Right ventricle myocardium inferior (tissue), 1 donor: Measurements from ENCODE around the gene KCNQ2. TPM values are rescaled to one million over a fixed set of nuclear protein-coding genes. Genes with fewer than 3 reads are reported as not detected.

Experiments used
- ATAC-seq: fragments of 200-7000 bp; cut with Tn5 transposase; one replicate; pipeline ENCODE4 v1.9.1; 2020; ENCODE audit warnings: mild to moderate bottlenecking, moderate library complexity
- DNase-seq: peaks from one replicate; pipeline ENCODE4 v3.0.0; 2021; ENCODE audit errors: missing footprints
- intact Hi-C: fragments of 100-400 bp; cut with DNase I; formaldehyde crosslinking; loops from one replicate; pipeline ENCODE4 v1.11.0; 2022
- total RNA-seq: library from RNA; stranded (reverse); fragmentation: NEBNext Ultra II Directional; extraction: Animal tissue kit (Norgen Biotek cat#: 25700); gene quantifications from one replicate; pipeline ENCODE4 v1.2.1, GENCODE V29; 2021
- donor health status: DM: no; HTN: yes; CAD: no; lungs with severe emphysema.

KCNQ2 gene
- total RNA-seq, 1 donor from 2014 or later = 1.8 TPM

- intact Hi-C loops = no loop called here
- no peak for ATAC-seq
Measured at GRCh38 chr20:63446216-63447024, 26.0 kb downstream of the KCNQ2 start.

DNA sequence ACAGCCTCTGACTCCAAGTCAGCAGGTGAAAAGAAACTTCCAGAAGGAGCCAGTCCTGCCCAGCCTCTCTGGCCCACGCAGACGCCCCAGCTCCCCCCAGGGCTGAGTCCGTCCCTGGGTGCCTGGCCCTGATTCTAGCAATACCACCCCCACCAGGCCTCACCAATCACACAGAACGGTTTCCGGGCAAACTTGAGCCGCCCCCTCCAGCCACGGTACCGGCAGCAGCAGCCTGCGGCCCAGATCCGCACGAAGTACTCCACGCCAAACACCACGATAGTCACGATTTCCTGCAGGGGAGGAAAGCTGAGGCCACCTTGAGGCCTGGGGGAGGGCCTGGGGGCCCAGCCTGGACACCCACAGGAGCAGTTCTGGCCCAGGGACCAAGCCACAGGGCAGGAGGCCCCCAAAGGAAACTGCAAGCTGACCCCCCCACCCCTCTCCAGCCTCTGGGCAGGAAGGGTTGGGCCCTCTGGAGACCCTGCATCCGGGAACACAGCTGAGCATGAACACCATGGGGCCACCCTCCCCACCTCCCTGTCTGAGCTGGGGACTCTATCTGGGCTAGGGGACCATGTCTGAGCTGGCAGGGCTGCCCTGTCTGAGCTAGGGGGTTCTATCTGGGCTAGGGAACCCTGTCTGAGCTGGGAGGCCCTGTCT, 27.2 kb downstream of the KCNQ2 start:
- DNase-seq = no peak
- intact Hi-C loops = no loop called here
- ATAC-seq = no peak

More at GRCh38 chr20:63446216-63447024, 26.0 kb downstream of the KCNQ2 start:
- no peak for DNase-seq

DNA sequence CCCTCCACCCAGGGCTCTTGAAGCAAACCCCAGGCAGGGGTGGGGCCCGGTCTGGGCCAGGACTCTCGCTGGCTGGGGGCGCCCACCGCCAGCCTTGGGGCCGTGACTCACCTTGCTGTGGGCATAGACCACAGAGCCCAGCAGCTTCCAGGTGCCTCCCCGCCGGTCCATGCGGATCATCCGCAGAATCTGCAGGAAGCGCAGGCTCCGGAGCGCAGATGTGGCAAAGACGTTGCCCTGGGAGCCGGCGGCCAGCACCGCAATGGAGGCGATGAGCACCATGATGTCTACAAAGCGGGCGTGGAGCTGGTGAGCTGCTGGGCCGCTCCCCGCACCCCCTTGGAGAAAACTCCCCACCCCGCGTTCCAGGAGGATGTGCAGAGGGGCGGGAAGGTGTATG, 27.9 kb downstream of the KCNQ2 start:
- intact Hi-C loops = loop anchor here (5.0 kb wide), 1 partner anchor 133 kb away; no protein-coding TSS in a partner anchor

DNA sequence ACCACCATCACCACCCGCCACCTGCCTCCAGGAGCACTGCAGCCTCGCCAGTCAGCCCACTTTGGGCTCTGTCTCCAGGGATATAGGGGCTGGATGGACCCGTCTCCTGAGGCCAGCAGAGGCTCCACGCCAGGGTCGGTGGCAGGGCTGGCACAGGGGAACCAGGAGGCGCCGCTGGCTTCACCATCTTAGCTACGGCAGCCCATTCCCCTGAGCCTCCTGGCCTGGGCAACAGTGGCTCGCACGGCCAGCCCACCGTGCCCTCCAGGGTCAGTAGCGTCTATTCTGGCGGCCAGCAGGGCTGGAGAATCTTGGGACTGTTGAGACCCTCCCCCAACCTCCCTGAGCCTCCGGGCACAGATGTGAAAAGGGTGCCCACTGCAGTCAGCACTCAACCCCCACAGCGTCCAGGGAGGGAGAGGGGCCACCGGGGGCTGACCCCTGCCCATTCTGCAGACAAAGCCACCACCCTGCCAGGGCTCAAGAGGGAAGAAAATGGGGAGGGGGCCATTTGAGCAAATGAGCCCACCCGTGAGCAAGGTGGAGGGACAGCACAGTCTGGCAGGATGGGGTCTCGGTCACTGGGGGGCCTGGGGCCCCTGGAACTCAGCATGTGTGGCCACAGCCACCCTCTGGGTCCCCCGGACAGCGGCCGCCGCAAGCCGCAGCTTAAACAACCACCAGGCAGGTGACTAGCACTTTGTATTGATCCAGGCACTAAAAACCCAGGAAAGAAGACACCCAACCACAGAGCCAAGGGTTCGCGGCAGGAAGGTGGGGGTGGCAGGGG, 28.7 kb downstream of the KCNQ2 start:
- ATAC-seq (no peak), DNase-seq (no peak)
- intact Hi-C loops = loop anchor here (2.0 to 5.0 kb wide), 2 partner anchors 77 to 134 kb away; partner anchors contain the start of gene PPDPF

More for the DNA sequence above, 27.9 kb downstream of the KCNQ2 start:
- ATAC-seq (no peak), DNase-seq (no peak)

GRCh38 chr20:63442100-63442493, 30.4 kb downstream of the KCNQ2 start:
- intact Hi-C loops = loop anchor here (2.0 to 5.0 kb wide), 2 partner anchors 79 to 135 kb away; partner anchors contain the start of gene PPDPF
- peak; percentile 80 for DNase-seq
- no peak for ATAC-seq

DNA sequence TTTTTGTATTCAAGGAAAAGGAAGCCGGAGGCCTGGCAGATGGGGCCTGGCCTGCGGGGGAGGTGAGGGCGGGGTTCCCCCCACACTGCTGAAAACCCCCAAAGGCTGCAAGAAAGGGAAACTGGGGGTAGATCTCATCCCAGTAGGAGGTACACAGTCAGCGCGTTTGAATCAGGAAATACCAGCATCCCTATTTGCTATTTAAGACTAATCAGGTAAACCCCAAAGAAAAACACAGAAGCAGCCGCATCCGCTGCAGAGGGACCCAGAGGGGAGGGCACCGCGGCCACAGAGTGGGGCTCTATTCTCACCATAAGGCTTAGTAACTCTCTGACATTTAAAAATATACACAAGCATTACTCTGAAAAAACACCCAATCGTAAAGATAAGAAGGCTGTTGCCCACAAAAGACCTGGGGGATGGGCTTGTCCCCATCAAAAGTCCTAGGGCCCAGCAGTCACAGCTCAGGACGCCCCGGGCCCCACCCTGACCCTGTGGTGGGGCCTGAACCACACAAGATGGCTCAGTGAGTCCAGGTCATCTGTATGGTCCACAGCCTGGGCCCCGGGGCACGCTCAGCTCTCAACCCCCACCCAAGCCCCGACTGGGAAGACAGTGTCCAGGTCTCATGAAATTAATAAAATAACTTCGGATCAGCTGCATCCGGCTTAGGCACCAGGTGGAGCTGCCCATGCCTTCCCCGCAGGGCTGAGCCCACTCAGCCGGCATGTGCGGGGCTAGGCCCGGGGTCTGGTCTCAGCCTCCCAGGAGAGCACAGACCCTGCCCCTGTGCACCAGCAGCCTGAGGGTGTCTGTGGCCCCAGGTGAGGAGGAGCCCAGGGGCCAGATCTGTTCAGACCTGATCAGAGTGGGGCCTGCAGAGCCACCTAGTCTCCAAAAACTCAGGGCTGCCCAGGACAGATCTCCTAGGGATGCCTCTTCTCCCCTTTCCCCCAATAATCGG, 31.0 kb downstream of the KCNQ2 start:
- ATAC-seq = no peak
- intact Hi-C loops = loop anchor here (2.0 to 5.0 kb wide), 2 partner anchors 79 to 136 kb away; partner anchors contain the start of gene PPDPF
- DNase-seq = no peak

DNA sequence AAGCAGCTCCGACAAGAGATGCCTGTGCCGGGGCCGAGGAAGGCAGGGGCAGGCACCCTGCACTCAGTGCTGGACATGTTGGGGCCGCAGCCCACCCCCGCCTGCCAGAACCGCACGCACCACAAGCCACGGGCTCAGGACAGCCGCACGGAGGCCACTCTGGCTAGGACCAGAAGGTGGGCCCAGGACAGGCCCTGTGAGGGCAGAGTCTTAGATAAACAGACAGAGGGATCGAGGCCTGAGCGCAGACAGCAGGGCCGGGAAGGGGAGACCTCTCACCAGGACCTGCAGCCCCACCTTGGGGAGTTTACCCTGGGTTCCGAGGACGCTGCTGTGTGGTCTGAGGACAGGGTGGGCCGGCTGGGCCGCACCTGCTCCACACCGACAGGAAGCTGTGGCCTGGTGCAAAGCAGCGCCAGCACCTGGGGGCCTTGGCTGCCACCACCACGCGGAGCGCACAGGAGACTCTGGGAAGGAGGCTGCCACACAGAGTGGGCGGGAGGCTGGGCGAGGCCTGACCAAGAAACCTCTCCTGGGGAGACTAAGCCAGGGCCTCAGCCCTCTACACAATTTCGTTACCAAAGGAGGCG, 32.0 kb downstream of the KCNQ2 start:
- no peak for ATAC-seq
- intact Hi-C loops = loop anchor here (5.0 kb wide), 1 partner anchor 137 kb away; no protein-coding TSS in a partner anchor
- no peak for DNase-seq

- intact Hi-C loops = loop anchor here (5.0 kb wide), 1 partner anchor 137 kb away; no protein-coding TSS in a partner anchor
- no peak for ATAC-seq
- DNase-seq = no peak
Measured at GRCh38 chr20:63439866-63440265, 32.6 kb downstream of the KCNQ2 start.

DNA sequence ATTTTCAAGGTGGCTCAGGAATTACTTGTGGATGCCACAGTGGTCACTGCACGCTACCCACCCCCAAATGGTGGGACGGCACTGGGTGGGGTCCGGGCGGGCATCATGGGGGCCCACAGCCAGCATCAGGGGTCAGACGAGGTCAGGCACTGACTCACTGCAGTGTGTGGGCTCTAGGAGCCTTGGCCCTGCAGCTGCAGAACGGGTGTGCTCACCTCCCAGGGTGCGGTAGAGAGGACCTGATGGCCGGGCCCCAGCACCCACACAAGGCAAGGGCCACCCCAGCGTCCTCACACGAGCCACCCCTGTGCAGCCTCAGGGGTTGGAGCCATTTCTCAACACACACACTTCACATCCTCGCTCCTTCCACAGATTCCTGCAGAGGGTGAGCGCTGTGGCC, 34.3 kb downstream of the KCNQ2 start:
- ATAC-seq (no peak), DNase-seq (no peak)
- intact Hi-C loops = no loop called here

DNA sequence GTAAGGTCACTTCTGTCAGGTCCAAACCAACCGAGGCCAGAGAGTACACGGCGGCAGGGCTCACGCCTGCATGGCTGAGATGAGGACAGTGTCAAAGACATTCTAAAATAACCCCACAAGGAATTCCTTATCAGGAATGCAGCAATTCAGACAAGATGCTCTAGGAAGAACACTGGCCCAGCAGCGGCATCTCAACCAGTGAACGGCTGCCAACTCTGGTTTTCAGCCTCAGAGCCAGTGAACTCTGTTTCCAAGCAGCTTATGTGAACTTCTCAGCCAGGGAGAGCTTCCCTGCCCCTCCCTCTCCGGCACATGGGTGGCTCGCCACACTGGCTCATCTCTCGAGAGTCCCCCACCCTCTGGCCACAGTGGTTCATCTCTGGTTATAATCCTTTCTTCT, 36.9 kb downstream of the KCNQ2 start:
- no peak for DNase-seq
- ATAC-seq = no peak
- intact Hi-C loops = no loop called here

GRCh38 chr20:63434599-63435378, 37.7 kb downstream of the KCNQ2 start:
- intact Hi-C loops = no loop called here
- ATAC-seq (no peak), DNase-seq (peak; percentile 84)

- DNase-seq (no peak), ATAC-seq (no peak)
- intact Hi-C loops = no loop called here
Measured at GRCh38 chr20:63433756-63434531, 38.5 kb downstream of the KCNQ2 start.

GRCh38 chr20:63433351-63433750, 39.1 kb downstream of the KCNQ2 start:
- DNase-seq = no peak
- no peak for ATAC-seq
- intact Hi-C loops = no loop called here

DNA sequence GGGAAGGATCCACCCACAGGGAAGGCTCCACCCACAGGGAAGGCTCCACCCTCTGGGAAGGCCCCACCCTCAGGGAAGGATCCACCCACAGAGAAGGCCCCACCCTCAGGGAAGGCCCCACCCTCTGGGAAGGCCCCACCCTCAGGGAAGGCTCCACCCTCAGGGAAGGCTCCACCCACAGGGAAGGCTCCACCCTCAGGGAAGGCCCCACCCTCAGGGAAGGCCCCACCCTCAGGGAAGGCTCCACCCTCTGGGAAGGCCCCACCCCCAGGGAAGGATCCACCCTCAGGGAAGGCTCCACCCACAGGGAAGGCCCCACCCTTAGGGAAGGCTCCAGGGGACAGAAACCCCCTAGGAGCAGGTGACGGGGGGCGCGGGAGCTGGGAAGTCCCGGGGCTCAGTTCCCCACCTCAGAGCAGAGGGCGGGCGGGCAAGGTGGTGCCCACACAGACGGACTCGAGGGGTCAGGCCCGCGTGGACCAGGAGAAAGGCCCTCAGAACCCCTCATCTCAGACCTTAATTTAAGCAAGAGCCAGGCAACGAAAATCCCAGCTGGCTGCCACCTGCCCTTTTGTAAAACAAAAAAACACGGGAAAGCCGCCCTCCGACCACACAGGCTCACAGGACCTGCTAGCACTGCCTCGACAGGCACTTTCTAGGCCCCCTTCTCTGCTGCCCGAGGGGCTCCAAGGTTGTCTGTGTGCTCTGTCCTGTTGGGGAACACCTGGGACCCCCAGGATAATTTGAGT, 39.7 kb downstream of the KCNQ2 start:
- ATAC-seq = no peak
- intact Hi-C loops = no loop called here
- no peak for DNase-seq

DNA sequence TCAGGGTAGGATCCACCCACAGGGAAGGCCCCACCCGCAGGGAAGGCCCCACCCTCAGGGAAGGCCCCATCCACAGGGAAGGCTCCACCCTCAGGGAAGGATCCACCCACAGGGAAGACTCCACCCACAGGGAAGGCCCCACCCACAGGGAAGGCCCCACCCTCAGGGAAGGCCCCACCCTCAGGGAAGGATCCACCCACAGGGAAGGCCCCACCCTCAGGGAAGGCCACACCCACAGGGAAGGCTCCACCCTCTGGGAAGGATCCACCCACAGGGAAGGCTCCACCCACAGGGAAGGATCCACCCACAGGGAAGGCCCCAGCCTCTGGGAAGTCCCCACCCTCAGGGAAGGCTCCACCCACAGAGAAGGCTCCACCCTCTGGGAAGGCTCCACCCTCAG, 40.5 kb downstream of the KCNQ2 start:
- DNase-seq (no peak), ATAC-seq (no peak)
- intact Hi-C loops = no loop called here

DNA sequence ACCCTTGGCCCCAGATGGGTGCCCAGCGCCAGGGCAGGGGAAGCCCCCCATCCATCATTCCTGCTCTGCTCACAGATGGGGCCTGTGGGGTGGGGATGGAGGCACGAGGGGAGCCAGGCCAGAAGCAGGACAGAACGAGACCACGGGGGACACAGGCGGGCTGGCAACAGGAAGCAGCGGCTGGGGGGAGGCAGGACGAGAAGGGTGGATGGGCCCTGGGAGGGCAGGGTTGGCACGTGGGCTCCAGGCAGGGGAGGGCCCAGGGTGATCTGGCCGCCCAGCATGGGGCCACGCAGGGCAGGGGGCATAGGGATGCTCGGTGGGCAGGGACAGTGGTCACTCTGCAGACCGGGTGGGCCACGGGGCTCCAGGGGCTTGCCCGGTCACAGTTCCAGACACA, 41.6 kb downstream of the KCNQ2 start:
- DNase-seq (no peak), ATAC-seq (no peak)
- intact Hi-C loops = no loop called here
